Vagina (tissue), 2 donors: ENCODE measurements around the gene CNTN3.

ENCODE experiments used
- POLR2AphosphoS5 ChIP-seq, 2 donors: sonication (generic); formaldehyde crosslinking; IDR thresholded peaks; one replicate each; pipeline ENCODE4 v1.9.0; 2017; ENCODE audit warnings: antibody characterized with exemption in 2 of 2, mild to moderate bottlenecking in 2 of 2, low read depth in 1 of 2; ENCODE audit not compliant: insufficient read depth in 1 of 2
- TF ChIP-seq, protein P1 (sequence below), 3 experiments: fragments of 450-650 bp in 2 of 3; fragments of 200-600 bp in 1 of 3; sonication (generic) in 1 of 3; IDR thresholded peaks; one replicate each; pipeline ENCODE4 v1.5.1; 2017 to 2019; ENCODE audit warnings: antibody characterized with exemption in 3 of 3, mild to moderate bottlenecking in 2 of 3, moderate library complexity in 2 of 3

- TF ChIP-seq, protein P1, sequence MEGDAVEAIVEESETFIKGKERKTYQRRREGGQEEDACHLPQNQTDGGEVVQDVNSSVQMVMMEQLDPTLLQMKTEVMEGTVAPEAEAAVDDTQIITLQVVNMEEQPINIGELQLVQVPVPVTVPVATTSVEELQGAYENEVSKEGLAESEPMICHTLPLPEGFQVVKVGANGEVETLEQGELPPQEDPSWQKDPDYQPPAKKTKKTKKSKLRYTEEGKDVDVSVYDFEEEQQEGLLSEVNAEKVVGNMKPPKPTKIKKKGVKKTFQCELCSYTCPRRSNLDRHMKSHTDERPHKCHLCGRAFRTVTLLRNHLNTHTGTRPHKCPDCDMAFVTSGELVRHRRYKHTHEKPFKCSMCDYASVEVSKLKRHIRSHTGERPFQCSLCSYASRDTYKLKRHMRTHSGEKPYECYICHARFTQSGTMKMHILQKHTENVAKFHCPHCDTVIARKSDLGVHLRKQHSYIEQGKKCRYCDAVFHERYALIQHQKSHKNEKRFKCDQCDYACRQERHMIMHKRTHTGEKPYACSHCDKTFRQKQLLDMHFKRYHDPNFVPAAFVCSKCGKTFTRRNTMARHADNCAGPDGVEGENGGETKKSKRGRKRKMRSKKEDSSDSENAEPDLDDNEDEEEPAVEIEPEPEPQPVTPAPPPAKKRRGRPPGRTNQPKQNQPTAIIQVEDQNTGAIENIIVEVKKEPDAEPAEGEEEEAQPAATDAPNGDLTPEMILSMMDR (IDR thresholded peaks at IDR 0.05), result no peak
- TF ChIP-seq POLR2AphosphoS5 (IDR thresholded peaks at IDR 0.05; ENCODE audit: insufficient read depth in 1 of 2, low read depth in 1 of 2), result no peak
Observed at GRCh38 chr3:74593152-74593551, 21.3 kb downstream of the CNTN3 start.
